Measurements from ENCODE around the gene CDC42EP2. TPM values are rescaled to one million over a fixed set of nuclear protein-coding genes. Genes with fewer than 3 reads are reported as not detected.

The CDC42EP2 gene
- total RNA-seq, 4 donors from 2014 or later = 9.1 to 22.7 (median 14.5) TPM

GRCh38 chr11:65304613-65305012, 10.1 kb upstream of the CDC42EP2 start:
- TF ChIP-seq POLR2AphosphoS5 (IDR thresholded peaks at IDR 0.05) (no peak), EP300 (IDR thresholded peaks at IDR 0.05; ENCODE audit: low read depth) (no peak), CTCF (IDR thresholded peaks at IDR 0.05) (no peak), POLR2A (IDR thresholded peaks at IDR 0.05) (no peak)
- Histone ChIP-seq H3K36me3 (no peaks in the 10 kb centered on the region), H3K4me1 (peaks cover 19 to 55% (median 33%) of the 10 kb centered on the region in 4 donors), H3K9me3 (no peaks in the 10 kb centered on the region), H3K27ac (peak overlapping the region; percentile 67 to 82 (median 74)), H3K4me3 (no peak overlapping the region), H3K27me3 (no peaks in the 10 kb centered on the region)
- DNase-seq = no peak
- in situ Hi-C loops (cut with MboI; ENCODE audit: low pct_ligation_motif_present in 1 of 4, low pct_unique_long_range_greater_than_20kb in 1 of 4, low sequenced_read_pairs in 3 of 4) (no loop called here), intact Hi-C loops (cut with DNase I; ENCODE audit: low total_unique reads) (no loop called here)
- 80 to 85% methylated on average over 1 to 7 of the region's 7 CpGs for WGBS, 2 donors (ENCODE audit: low coverage in 1 of 2)

- in situ Hi-C loops (cut with MboI; ENCODE audit: low pct_ligation_motif_present in 1 of 4, low pct_unique_long_range_greater_than_20kb in 1 of 4, low sequenced_read_pairs in 3 of 4) = no loop called here
- no peaks in the 10 kb centered on the region for H3K9me3 ChIP-seq
- WGBS, 2 donors (ENCODE audit: low coverage in 1 of 2) = 45 to 48% methylated on average over 2 to 16 of the region's 17 CpGs
- TF ChIP-seq POLR2AphosphoS5 (IDR thresholded peaks at IDR 0.05) (peak in 2 of 3 donors; percentile 11 to 22), EP300 (IDR thresholded peaks at IDR 0.05; ENCODE audit: low read depth) (no peak), CTCF (IDR thresholded peaks at IDR 0.05) (peak in 1 of 5 experiments; percentile 17), POLR2A (IDR thresholded peaks at IDR 0.05) (no peak)
- H3K27ac ChIP-seq = peak overlapping the region; percentile 67 to 82 (median 74)
- H3K4me1 ChIP-seq = peaks cover 21 to 64% (median 35%) of the 10 kb centered on the region in 4 donors
- H3K27me3 ChIP-seq = no peaks in the 10 kb centered on the region
- DNase-seq = peak; percentile 53
- no peak overlapping the region for H3K4me3 ChIP-seq
- intact Hi-C loops (cut with DNase I; ENCODE audit: low total_unique reads) = no loop called here
- H3K36me3 ChIP-seq = no peaks in the 10 kb centered on the region
These were observed 9.0 kb upstream of the CDC42EP2 start for GRCh38 chr11:65305501-65306268.

- H3K27me3 ChIP-seq = no peaks in the 10 kb centered on the region
- H3K4me3 ChIP-seq = no peak overlapping the region
- in situ Hi-C loops (cut with MboI; ENCODE audit: low pct_ligation_motif_present in 1 of 4, low pct_unique_long_range_greater_than_20kb in 1 of 4, low sequenced_read_pairs in 3 of 4) = no loop called here
- WGBS, 2 donors (ENCODE audit: low coverage in 1 of 2) = 84% methylated on average over 6 of the region's 6 CpGs; no CpG with 5 or more reads in 1 of the 2 donors
- H3K36me3 ChIP-seq = no peaks in the 10 kb centered on the region
- DNase-seq = no peak
- H3K9me3 ChIP-seq = no peaks in the 10 kb centered on the region
- peak overlapping the region; percentile 2 to 45 (median 42) for H3K27ac ChIP-seq
- H3K4me1 ChIP-seq = peaks cover 26 to 64% (median 30%) of the 10 kb centered on the region in 4 donors
- TF ChIP-seq POLR2A (IDR thresholded peaks at IDR 0.05) (no peak), CTCF (IDR thresholded peaks at IDR 0.05) (no peak), EP300 (IDR thresholded peaks at IDR 0.05; ENCODE audit: low read depth) (no peak), POLR2AphosphoS5 (IDR thresholded peaks at IDR 0.05) (no peak)
- intact Hi-C loops (cut with DNase I; ENCODE audit: low total_unique reads) = no loop called here
These were observed 7.1 kb upstream of the CDC42EP2 start for GRCh38 chr11:65307298-65308229.
